Activated naive CD8-positive, alpha-beta T cell treated with anti-CD3 and anti-CD28 coated beads for 36 hours (primary cell): ENCODE data around the gene LIN7B. TPM values are rescaled to one million over a fixed set of nuclear protein-coding genes. Genes with fewer than 3 reads are reported as not detected.
"Not testable (repeated sequence)": the region's sequence is repeated elsewhere in the genome, so short reads cannot be mapped to it uniquely, and the experiment has no call there.

ENCODE experiments used
- DNase-seq: peaks from one replicate; pipeline ENCODE4 v3.0.0; 2021
- H3K27ac Mint-ChIP-seq: one replicate; pipeline ENCODE4 v1.8.0; 2022; ENCODE audit warnings: mild to moderate bottlenecking, moderate library complexity, mixed read lengths
- H3K27me3 Mint-ChIP-seq: one replicate; pipeline ENCODE4 v1.8.0; 2022; ENCODE audit warnings: mild to moderate bottlenecking, mixed read lengths
- H3K36me3 Mint-ChIP-seq: one replicate; pipeline ENCODE4 v1.8.0; 2021; ENCODE audit warnings: mild to moderate bottlenecking, mixed read lengths
- H3K4me1 Mint-ChIP-seq: one replicate; pipeline ENCODE4 v1.8.0; 2021; ENCODE audit warnings: mixed read lengths
- H3K4me3 Mint-ChIP-seq: one replicate; pipeline ENCODE4 v1.8.0; 2022; ENCODE audit warnings: mild to moderate bottlenecking, moderate library complexity, mixed read lengths
- H3K9me3 Mint-ChIP-seq: one replicate; pipeline ENCODE4 v1.8.0; 2022; ENCODE audit warnings: mixed read lengths
- total RNA-seq, 2 experiments: library from RNA; stranded (reverse); gene quantifications; one replicate each; pipeline ENCODE4 v1.2.3, GENCODE V29; 2021

The LIN7B gene
- total RNA-seq, result 1 to 10 TPM; 2.2 to 2.5 TPM

- peak within 1 kb of the TSS; percentile 79 for H3K4me3 Mint-ChIP-seq
- no peaks in the 10 kb centered on the region for H3K27me3 Mint-ChIP-seq
- H3K36me3 Mint-ChIP-seq, result peaks cover 7% of the 10 kb centered on the region
- DNase-seq, result peak; percentile 89
- H3K27ac Mint-ChIP-seq, result peak within 1 kb of the TSS; percentile 18
- no peaks in the 10 kb centered on the region for H3K9me3 Mint-ChIP-seq
- H3K4me1 Mint-ChIP-seq, result peaks cover 22% of the 10 kb centered on the region
These were observed at the start of gene LIN7B for GRCh38 chr19:49113762-49114629. TSS of gene LIN7B (plus strand) at chr19:49114370. CDS start at chr19:49114405, 35 bp downstream.

GRCh38 chr19:49064768-49065611 lies 49.2 kb upstream of the LIN7B start, which contains the start of gene NTF4:
TSS of gene NTF4 (minus strand) at chr19:49064818. CDS start at chr19:49061997, 2,821 bp downstream.
- no peak within 1 kb of the TSS for H3K4me3 Mint-ChIP-seq
- H3K9me3 Mint-ChIP-seq, result no peaks in the 10 kb centered on the region
- H3K27ac Mint-ChIP-seq, result no peak within 1 kb of the TSS
- no peaks in the 10 kb centered on the region for H3K4me1 Mint-ChIP-seq
- no peaks in the 10 kb centered on the region for H3K36me3 Mint-ChIP-seq
- H3K27me3 Mint-ChIP-seq, result peaks cover 82% of the 10 kb centered on the region
- DNase-seq, result no peak

GRCh38 chr19:49065905-49066512 lies 48.2 kb upstream of the LIN7B start:
- Mint-ChIP-seq H3K27ac (no peak overlapping the region), H3K36me3 (no peaks in the 10 kb centered on the region), H3K9me3 (no peaks in the 10 kb centered on the region), H3K27me3 (peaks cover 81% of the 10 kb centered on the region), H3K4me1 (no peaks in the 10 kb centered on the region), H3K4me3 (no peak overlapping the region)
- no peak for DNase-seq

GRCh38 chr19:49067554-49067953 lies 46.6 kb upstream of the LIN7B start:
- Mint-ChIP-seq H3K27me3 (peaks cover 85% of the 10 kb centered on the region), H3K4me3 (no peak overlapping the region), H3K9me3 (no peaks in the 10 kb centered on the region), H3K4me1 (no peaks in the 10 kb centered on the region), H3K36me3 (no peaks in the 10 kb centered on the region), H3K27ac (no peak overlapping the region)
- no peak for DNase-seq

- Mint-ChIP-seq H3K27me3 (peaks cover 89% of the 10 kb centered on the region), H3K4me3 (no peak overlapping the region), H3K27ac (no peak overlapping the region), H3K4me1 (peaks cover 10% of the 10 kb centered on the region), H3K36me3 (peaks cover 2% of the 10 kb centered on the region), H3K9me3 (peaks cover 1% of the 10 kb centered on the region)
- no peak for DNase-seq
These were observed 45.1 kb upstream of the LIN7B start for GRCh38 chr19:49069026-49069425.

- peaks cover 10% of the 10 kb centered on the region for H3K4me1 Mint-ChIP-seq
- H3K27ac Mint-ChIP-seq, result no peak overlapping the region
- H3K36me3 Mint-ChIP-seq, result peaks cover 2% of the 10 kb centered on the region
- DNase-seq, result no peak
- H3K9me3 Mint-ChIP-seq, result peaks cover 1% of the 10 kb centered on the region
- H3K4me3 Mint-ChIP-seq, result no peak overlapping the region
- peaks cover 90% of the 10 kb centered on the region for H3K27me3 Mint-ChIP-seq
These were observed 43.8 kb upstream of the LIN7B start for GRCh38 chr19:49070416-49070815.

- H3K4me1 Mint-ChIP-seq, result peaks cover 10% of the 10 kb centered on the region
- H3K4me3 Mint-ChIP-seq, result no peak overlapping the region
- no peak overlapping the region for H3K27ac Mint-ChIP-seq
- H3K27me3 Mint-ChIP-seq, result peaks cover 86% of the 10 kb centered on the region
- peaks cover 2% of the 10 kb centered on the region for H3K36me3 Mint-ChIP-seq
- peaks cover 1% of the 10 kb centered on the region for H3K9me3 Mint-ChIP-seq
- no peak for DNase-seq
These were observed 42.2 kb upstream of the LIN7B start for GRCh38 chr19:49071860-49072547.

- peaks cover 10% of the 10 kb centered on the region for H3K4me1 Mint-ChIP-seq
- peaks cover 70% of the 10 kb centered on the region for H3K27me3 Mint-ChIP-seq
- no peak overlapping the region for H3K27ac Mint-ChIP-seq
- peaks cover 1% of the 10 kb centered on the region for H3K9me3 Mint-ChIP-seq
- DNase-seq, result no peak
- H3K4me3 Mint-ChIP-seq, result no peak overlapping the region
- H3K36me3 Mint-ChIP-seq, result peaks cover 2% of the 10 kb centered on the region
These were observed 40.4 kb upstream of the LIN7B start for GRCh38 chr19:49073514-49074378.

- H3K9me3 Mint-ChIP-seq, H3K4me1 Mint-ChIP-seq: not testable (repeated sequence)
These were observed 39.3 kb upstream of the LIN7B start for GRCh38 chr19:49074869-49075268.

GRCh38 chr19:49080392-49080791 lies 33.8 kb upstream of the LIN7B start:
- H3K4me1 Mint-ChIP-seq, result peaks cover 3% of the 10 kb centered on the region
- no peaks in the 10 kb centered on the region for H3K9me3 Mint-ChIP-seq
- no peak overlapping the region for H3K27ac Mint-ChIP-seq
- peaks cover 12% of the 10 kb centered on the region for H3K27me3 Mint-ChIP-seq
- no peaks in the 10 kb centered on the region for H3K36me3 Mint-ChIP-seq
- H3K4me3 Mint-ChIP-seq, result no peak overlapping the region
- no peak for DNase-seq

More at GRCh38 chr19:49074869-49075268, 39.3 kb upstream of the LIN7B start:
- H3K27ac Mint-ChIP-seq, DNase-seq, H3K36me3 Mint-ChIP-seq, H3K4me3 Mint-ChIP-seq: not testable (repeated sequence)
- peaks cover 60% of the 10 kb centered on the region for H3K27me3 Mint-ChIP-seq

- Mint-ChIP-seq H3K4me3 (no peak overlapping the region), H3K4me1 (peaks cover 5% of the 10 kb centered on the region), H3K27ac (no peak overlapping the region), H3K9me3 (no peaks in the 10 kb centered on the region), H3K36me3 (peaks cover 6% of the 10 kb centered on the region), H3K27me3 (peaks cover 4% of the 10 kb centered on the region)
- DNase-seq, result no peak
These were observed 32.9 kb upstream of the LIN7B start for GRCh38 chr19:49081273-49081672.

- DNase-seq, result no peak
- H3K27me3 Mint-ChIP-seq, result no peaks in the 10 kb centered on the region
- peak overlapping the region; percentile 94 for H3K27ac Mint-ChIP-seq
- H3K4me1 Mint-ChIP-seq, result peaks cover 22% of the 10 kb centered on the region
- H3K9me3 Mint-ChIP-seq, result no peaks in the 10 kb centered on the region
- peaks cover 20% of the 10 kb centered on the region for H3K36me3 Mint-ChIP-seq
- peak overlapping the region; percentile 98 for H3K4me3 Mint-ChIP-seq
These were observed 29.8 kb upstream of the LIN7B start for GRCh38 chr19:49084206-49085019.
